ENCODE data around the gene SAXO1. TPM values are rescaled to one million over a fixed set of nuclear protein-coding genes. Genes with fewer than 3 reads are reported as not detected.
"Not testable (repeated sequence)": the region's sequence is repeated elsewhere in the genome, so short reads cannot be mapped to it uniquely, and the experiment has no call there.

SAXO1 gene
- total RNA-seq, 4 donors from 2014 or later = 0.05 to 1.5 (median 0.14) TPM

DNA sequence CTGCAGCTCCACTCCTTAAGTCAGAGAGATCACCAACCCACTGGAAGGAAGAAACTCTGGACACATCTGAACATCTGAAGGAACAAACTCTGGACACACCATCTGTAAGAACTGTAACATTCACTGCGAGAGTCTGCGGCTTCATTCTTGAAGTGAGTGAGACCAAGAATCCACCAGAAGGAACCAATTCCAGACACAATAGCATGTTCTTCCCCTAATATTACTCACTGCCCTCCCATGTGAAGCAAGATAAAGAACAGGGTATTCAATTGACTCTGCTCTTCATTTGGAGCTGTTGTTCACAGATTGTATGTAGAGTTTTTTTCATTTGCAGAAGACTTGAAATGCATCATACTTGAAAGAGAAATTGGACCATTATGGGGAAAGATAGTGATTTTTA is 10.8 kb downstream of the SAXO1 start:
- 74% methylated on average over 2 of the region's 2 CpGs for WGBS
- H3K27ac ChIP-seq = no peak overlapping the region
- H3K27me3 ChIP-seq = no peaks in the 10 kb centered on the region
- DNase-seq (ENCODE audit: low spot score in 2 of 2) = no peak
- H3K4me1 ChIP-seq = no peaks in the 10 kb centered on the region
- no peaks in the 10 kb centered on the region for H3K9me3 ChIP-seq
- H3K4me3 ChIP-seq = no peak overlapping the region
- no peaks in the 10 kb centered on the region for H3K36me3 ChIP-seq
- TF ChIP-seq EP300 (IDR thresholded peaks at IDR 0.05) (no peak), POLR2AphosphoS5 (IDR thresholded peaks at IDR 0.05) (no peak), POLR2A (IDR thresholded peaks at IDR 0.05) (no peak)
- TF ChIP-seq, protein P1, sequence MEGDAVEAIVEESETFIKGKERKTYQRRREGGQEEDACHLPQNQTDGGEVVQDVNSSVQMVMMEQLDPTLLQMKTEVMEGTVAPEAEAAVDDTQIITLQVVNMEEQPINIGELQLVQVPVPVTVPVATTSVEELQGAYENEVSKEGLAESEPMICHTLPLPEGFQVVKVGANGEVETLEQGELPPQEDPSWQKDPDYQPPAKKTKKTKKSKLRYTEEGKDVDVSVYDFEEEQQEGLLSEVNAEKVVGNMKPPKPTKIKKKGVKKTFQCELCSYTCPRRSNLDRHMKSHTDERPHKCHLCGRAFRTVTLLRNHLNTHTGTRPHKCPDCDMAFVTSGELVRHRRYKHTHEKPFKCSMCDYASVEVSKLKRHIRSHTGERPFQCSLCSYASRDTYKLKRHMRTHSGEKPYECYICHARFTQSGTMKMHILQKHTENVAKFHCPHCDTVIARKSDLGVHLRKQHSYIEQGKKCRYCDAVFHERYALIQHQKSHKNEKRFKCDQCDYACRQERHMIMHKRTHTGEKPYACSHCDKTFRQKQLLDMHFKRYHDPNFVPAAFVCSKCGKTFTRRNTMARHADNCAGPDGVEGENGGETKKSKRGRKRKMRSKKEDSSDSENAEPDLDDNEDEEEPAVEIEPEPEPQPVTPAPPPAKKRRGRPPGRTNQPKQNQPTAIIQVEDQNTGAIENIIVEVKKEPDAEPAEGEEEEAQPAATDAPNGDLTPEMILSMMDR (IDR thresholded peaks at IDR 0.05) = no peak

DNA sequence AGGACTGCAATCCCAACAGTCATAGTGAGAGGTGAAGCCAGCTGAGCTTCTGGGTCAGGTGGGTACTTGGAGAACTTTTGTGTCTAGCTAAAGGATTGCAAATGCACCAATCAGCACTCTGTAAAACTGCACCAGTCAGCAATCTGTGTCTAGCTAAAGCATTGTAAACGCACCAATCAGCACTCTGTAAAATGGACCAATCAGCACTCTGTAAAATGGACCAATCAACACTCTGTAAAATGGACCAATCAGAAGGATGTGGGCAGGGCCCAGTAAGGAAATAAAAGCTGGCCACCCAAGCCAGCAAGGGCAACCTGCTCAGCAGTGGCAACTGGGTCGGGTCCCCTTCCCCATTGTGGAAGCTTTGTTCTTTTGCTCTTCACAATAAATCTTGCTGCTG is 11.4 kb downstream of the SAXO1 start:
- H3K4me3 ChIP-seq; H3K27ac ChIP-seq; DNase-seq (ENCODE audit: low spot score in 2 of 2); H3K4me1 ChIP-seq; H3K27me3 ChIP-seq; H3K9me3 ChIP-seq; H3K36me3 ChIP-seq: not testable (repeated sequence)
- whole genome bisulfite sequencing = 100% methylated on average over 2 of the region's 2 CpGs

DNA sequence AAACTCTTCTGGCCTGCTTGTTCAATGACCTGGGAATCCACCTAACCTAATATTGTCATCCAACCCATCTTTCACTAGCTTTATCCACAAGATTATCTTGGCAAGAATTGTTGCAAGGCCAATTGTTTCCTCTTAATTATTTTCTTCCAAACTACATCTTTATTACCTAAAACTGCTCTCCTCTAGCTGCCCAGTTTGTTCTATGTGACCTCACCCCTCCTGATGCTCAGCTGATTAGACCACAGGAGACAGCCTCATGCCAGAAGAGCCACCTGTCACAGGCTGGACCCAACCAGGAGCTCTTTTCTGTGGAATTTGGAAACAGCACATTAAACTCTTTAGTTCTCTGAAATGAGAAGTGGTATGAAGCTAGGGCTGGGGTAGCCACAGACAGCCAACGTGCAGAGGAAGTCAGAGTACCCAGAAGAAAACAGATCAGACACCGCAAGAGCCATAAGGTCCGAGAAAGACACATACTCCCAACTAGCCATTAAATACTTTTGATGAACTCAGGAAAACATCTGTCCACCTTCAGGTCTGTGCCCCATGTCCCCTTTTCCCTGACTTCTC is 12.0 kb downstream of the SAXO1 start:
- Histone ChIP-seq H3K4me3 (no peak overlapping the region), H3K9me3 (no peaks in the 10 kb centered on the region), H3K27me3 (no peaks in the 10 kb centered on the region), H3K4me1 (no peaks in the 10 kb centered on the region), H3K27ac (no peak overlapping the region), H3K36me3 (no peaks in the 10 kb centered on the region)
- no peak for DNase-seq (ENCODE audit: low spot score in 2 of 2)
- no peak for TF ChIP-seq POLR2AphosphoS5 (IDR thresholded peaks at IDR 0.05)
- TF ChIP-seq, protein P1 (IDR thresholded peaks at IDR 0.05) = no peak
- no peak for TF ChIP-seq EP300 (IDR thresholded peaks at IDR 0.05)
- TF ChIP-seq POLR2A (IDR thresholded peaks at IDR 0.05) = no peak
- WGBS = 79% methylated on average over 3 of the region's 3 CpGs

DNA sequence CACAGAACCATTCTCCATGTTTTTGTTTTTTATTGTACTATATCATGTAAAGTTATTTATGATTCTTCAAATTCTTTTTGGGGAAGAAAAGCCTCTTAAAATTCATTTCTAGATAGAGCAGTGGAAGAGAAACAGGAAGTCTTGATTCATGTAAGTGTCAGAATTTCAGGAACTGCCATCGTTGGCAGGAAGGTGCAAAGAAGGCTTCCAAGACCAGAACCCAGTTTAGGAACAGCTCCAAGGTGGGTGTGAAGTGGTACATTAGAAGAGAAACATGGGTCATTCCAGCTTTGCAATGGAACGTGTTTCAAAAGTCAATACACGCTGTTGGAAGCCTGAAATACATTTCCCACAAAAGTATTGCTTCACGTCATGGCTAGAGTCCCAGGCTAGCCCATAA is 14.8 kb downstream of the SAXO1 start:
- H3K4me3 ChIP-seq = no peak overlapping the region
- WGBS = 47% methylated on average over 4 of the region's 4 CpGs
- H3K27ac ChIP-seq = no peak overlapping the region
- TF ChIP-seq POLR2A (IDR thresholded peaks at IDR 0.05) (no peak), POLR2AphosphoS5 (IDR thresholded peaks at IDR 0.05) (no peak), EP300 (IDR thresholded peaks at IDR 0.05) (no peak)
- TF ChIP-seq, protein P1 (IDR thresholded peaks at IDR 0.05) = no peak
- no peaks in the 10 kb centered on the region for H3K36me3 ChIP-seq
- no peaks in the 10 kb centered on the region for H3K27me3 ChIP-seq
- H3K4me1 ChIP-seq = no peaks in the 10 kb centered on the region
- no peak for DNase-seq (ENCODE audit: low spot score in 2 of 2)
- H3K9me3 ChIP-seq = no peaks in the 10 kb centered on the region

DNA sequence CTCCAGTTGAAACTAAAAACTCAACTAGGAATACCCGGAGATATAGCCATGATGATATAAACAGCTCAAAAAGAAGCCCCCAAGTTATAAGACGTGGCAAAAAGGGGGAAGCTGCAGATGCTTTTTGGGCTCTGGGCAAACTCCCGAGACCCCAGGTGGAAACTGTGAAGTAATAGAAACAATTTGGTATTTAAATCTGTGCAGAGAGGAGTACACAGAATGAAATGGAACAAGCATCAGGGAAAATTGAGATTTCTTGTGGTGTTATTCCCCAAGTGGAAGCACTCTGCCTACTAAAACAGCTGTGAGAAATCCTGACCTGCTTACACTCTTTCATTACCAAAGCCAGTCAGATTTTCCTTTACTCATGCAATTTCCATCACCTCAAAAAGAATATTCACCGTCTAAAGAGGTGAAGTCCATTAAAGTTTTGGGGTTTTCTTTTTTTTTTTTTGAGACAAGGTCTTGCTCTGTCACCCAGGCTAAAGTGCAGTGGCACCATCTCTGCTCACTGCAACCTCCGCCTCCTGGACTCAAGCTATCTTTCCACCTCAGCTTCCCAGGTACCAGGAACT is 23.5 kb downstream of the SAXO1 start:
- no peaks in the 10 kb centered on the region for H3K4me1 ChIP-seq
- TF ChIP-seq EP300 (IDR thresholded peaks at IDR 0.05) (no peak), POLR2AphosphoS5 (IDR thresholded peaks at IDR 0.05) (no peak), POLR2A (IDR thresholded peaks at IDR 0.05) (no peak)
- TF ChIP-seq, protein P1 (IDR thresholded peaks at IDR 0.05) = no peak
- no peaks in the 10 kb centered on the region for H3K9me3 ChIP-seq
- no peak overlapping the region for H3K27ac ChIP-seq
- no peaks in the 10 kb centered on the region for H3K27me3 ChIP-seq
- H3K4me3 ChIP-seq = no peak overlapping the region
- WGBS = 74% methylated on average over 5 of the region's 5 CpGs
- no peaks in the 10 kb centered on the region for H3K36me3 ChIP-seq
- DNase-seq (ENCODE audit: low spot score in 2 of 2) = no peak

DNA sequence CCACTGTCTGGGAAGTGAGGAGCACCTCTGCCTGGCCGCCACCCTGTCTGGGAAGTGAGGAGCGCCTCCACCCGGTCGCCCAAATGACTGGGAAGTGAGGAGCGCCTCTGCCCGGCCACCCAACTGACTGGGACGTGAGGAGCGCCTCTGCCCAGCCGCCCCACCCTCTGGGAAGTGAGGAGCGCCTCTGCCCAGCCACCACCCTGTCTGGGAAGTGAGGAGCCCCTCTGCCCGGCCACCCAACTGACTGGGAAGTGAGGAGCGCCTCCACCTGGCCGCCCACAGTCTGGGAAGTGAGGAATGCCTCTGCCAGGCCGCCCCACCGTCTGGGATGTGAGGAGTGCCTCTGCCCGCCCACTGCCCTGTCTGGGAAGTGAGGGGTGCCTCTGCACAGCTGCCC is 32.9 kb downstream of the SAXO1 start:
- Histone ChIP-seq H3K4me1 (no peaks in the 10 kb centered on the region), H3K9me3 (no peaks in the 10 kb centered on the region), H3K27me3 (no peaks in the 10 kb centered on the region), H3K4me3 (no peak overlapping the region), H3K27ac (no peak overlapping the region), H3K36me3 (no peaks in the 10 kb centered on the region)
- TF ChIP-seq EP300 (IDR thresholded peaks at IDR 0.05) (no peak), POLR2AphosphoS5 (IDR thresholded peaks at IDR 0.05) (no peak), POLR2A (IDR thresholded peaks at IDR 0.05) (no peak)
- TF ChIP-seq, protein P1 (IDR thresholded peaks at IDR 0.05) = no peak
- no peak for DNase-seq (ENCODE audit: low spot score in 2 of 2)
- 83% methylated on average over 3 of the region's 16 CpGs for WGBS

Measured in suprapubic skin (tissue), 4 donors.